ENCODE measurements around the gene KIF1A.
"Not testable (repeated sequence)": the region's sequence is repeated elsewhere in the genome, so short reads cannot be mapped to it uniquely, and the experiment has no call there.

The KIF1A gene

DNA sequence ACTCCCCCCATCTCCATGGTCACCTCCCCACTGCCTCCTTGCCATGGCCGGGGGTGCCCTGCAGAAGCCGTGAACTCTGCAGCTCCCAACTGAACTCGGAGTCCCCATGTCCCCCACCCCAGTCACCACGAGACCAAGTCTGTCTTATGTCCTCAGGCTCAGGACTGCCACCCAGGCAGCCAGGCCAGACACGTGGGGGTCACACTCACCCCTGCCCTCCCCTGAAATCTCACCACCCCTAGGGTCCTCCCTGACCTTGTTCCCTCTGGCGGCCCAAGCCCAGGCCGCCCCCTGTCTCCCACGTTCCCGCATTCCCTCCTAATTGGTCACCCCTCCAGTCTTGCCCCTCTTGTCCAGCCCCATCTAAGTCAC is 117.4 kb downstream of the KIF1A start:
- no peak for DNase-seq (ENCODE audit: low read depth)

DNA sequence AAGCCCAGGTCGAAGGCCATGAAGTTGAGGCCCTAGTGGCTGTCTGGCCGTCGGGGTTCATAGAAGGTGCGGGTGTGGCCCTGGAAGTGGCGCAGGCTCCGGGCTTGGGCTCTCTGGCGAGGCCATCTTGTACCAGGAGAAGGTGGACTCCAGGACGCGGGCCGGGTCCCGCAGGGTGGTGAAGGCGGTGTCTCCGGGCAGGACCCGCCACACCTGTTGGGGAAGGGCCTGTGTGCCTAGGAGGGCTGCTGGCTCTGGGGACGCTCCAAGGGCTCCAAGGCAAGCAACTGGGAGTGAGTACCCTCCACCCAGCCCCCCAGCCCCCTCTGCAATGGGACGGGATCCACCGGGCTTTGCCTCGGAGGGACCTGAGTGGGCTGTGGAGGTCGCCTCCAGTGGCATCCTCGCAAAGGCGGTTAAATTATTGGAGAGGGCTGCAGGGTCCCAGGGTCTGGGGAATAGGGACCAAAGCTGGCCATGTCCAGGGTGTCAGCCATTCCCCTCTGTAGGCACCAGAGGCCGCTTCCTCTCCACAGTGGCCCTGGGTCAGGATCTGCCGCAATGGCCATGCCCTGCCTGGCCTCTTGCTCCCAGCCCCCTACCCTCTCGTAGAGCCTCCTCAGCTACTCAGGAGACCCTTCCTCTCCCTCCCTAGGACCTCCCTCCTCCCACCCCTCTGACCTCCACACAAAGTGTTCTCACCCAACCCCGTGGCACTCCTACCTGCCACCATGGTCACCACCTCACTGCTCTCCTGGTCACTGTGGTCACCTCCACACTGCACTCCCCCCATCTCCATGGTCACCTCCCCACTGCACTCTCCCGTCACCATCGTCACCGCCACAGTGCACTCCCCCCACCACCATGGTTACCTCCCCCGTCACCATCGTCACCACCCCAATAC is 118.0 kb downstream of the KIF1A start:
- DNase-seq (ENCODE audit: low read depth): no peak

DNA sequence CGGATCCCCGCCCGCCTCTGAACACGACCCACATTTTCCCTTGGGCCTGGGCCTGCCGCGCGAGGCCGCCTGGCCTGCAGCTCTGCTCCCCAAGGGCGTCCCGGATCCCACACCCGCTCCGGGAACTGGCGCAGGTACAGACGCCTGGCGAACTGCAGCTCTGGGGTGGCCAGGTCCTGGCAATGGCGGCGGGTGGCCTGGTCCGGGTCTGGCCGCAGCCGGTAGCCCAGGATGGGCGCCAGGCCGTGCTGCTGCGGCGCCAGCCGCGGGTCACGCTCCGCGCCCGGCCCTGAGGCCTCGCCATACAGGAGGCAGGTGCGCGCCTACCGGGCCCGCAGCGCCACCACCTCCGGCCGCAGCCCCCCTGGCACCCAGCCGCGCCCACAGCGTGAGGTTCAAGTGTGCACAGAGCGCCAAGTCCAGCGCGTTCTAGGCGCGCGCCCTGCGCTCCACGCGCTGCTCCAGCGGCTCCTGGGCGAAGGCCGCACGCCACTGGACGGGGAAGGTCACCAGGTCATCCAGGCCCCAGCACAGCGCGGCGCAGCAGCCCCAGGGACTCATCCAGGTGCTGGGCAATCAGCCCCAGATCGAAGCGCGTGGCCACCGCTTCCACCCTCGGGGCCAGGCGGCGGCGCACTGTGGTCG is 118.8 kb downstream of the KIF1A start:
- no peak for DNase-seq (ENCODE audit: low read depth)

DNA sequence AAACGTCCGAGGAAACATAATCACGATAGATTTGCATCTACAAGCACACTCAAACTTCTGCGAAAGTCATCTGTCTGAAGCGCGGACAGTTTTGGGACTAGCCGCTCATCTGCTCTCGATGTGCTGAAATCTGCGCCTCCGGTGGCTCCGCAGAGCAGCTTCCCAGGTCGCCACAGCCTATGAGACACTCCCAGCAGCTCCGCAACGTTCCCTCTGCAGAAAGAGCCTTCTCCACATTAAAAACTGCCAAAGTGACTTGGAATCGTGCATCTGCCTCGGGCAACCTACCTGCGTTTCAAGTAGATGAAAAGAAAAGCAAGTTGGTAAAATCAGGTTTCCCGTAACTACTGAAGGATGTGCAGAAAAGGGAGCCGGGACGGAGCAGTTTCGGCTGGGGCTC is 119.4 kb downstream of the KIF1A start:
- DNase-seq (ENCODE audit: low read depth): not testable (repeated sequence)

DNA sequence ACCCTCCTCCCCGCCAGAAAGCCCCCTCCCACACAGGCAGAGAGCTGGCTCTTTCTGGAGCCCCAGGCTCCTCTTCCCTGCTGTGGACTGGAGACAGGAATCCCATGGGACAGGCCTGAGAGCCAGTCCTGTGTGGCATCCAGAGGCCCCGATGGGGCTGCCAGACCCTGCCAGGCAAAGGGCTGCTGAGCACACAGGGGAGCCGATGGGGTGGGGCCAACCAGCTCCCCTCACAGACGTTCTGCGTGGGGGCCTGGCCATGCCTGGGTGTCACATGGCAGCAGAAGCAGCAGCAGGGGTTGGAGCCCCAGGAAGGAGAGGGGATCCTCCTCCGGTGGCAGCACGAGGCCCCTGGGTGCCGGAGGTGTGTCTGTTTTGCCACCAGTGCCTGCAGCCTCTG is 120.2 kb downstream of the KIF1A start:
- DNase-seq (ENCODE audit: low read depth): not testable (repeated sequence)

DNA sequence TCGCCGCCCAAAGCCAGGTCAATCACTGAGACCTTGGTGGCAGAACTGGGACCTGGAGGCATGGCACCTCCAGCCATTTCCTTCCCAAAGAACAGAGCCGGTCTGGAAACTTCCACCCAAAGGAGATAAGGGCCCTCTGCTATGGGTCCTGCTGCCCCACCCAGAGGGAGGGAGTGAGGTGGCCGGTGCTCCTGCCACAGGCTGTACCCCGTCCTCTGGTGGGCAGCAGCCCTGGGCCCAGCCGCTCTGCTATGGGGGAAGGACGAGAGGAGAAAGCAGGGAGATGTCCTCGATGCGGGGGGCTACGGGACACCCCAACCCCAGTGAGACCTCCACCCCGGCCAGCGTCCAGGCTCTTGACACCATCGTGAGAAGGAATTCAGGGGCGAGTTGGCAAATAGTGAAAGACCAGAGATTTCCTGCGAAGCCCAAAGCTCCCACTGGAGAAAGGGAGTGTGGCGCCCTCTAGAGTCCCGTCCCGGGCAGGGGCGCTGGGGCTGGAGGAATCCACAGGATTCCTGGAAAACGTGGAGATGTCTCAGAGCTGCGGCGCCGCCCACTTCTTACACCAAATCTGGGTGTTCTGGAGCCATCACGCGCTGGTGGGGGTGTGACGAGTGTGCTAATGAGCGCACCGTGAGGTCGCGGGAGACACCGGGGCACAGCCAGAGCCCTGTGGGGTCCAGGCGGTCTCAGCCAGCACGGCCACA is 121.0 kb downstream of the KIF1A start:
- DNase-seq (ENCODE audit: low read depth): not testable (repeated sequence)

DNA sequence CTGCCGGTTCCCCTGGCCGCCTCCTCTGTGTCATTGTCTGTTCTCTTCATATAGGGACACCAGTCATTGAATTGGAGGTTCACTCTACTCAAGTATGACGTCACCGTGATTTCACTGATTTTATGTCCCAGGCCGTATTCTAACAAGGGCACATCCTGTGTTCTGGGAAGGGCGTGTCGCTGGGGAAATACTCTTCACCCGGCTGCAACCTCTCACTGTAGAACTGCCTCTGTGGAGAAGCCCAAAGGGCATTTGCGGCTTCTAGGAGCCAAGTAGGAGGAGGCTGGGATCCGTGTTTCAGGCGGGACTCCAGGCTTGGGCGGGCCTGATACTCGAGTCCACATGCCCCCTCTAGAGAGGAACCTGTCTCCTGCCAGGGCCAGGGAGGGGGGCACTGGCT is 123.5 kb downstream of the KIF1A start:
- not testable (repeated sequence) for DNase-seq (ENCODE audit: low read depth)

DNA sequence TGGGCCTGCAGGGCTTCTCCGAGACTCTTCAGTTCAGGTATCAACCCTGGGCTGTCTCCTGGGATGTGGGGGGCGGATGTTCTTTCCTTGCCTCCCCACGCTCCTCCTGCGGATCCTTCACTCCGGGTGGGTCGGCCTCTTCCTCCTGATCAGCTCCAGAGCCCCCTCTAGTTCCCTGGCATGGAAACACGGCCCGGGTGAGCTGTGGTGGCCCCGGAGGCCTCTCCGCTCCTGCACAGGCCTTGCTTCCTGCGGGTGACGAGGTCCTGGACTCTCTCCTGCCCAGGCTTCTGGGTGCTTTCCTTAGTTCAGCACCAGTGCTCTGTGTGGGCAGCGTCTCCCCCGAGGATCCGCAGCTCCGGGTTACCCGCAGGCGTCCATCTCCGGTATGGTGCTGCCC is 124.4 kb downstream of the KIF1A start:
- not testable (repeated sequence) for DNase-seq (ENCODE audit: low read depth)

DNA sequence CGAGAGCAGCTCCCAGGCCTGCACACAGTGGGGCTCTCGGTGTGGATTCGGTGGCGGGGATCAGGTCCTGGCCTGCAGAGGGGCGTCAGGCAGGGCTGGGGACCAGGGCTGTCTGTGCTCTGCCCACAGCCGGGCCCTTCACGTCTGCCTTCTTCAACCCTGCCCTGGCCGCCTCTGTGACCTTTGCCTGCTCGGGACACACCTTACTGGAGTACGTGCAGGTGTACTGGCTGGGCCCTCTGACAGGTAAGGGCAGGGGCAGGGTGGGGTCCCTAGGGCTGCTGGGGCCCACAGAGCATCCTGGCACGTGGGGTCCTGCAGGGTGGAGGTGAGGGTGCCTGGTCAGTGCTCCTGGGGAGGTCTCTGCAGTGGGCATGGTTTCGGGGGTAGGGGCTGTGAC is 125.7 kb downstream of the KIF1A start:
- not testable (repeated sequence) for DNase-seq (ENCODE audit: low read depth)

DNA sequence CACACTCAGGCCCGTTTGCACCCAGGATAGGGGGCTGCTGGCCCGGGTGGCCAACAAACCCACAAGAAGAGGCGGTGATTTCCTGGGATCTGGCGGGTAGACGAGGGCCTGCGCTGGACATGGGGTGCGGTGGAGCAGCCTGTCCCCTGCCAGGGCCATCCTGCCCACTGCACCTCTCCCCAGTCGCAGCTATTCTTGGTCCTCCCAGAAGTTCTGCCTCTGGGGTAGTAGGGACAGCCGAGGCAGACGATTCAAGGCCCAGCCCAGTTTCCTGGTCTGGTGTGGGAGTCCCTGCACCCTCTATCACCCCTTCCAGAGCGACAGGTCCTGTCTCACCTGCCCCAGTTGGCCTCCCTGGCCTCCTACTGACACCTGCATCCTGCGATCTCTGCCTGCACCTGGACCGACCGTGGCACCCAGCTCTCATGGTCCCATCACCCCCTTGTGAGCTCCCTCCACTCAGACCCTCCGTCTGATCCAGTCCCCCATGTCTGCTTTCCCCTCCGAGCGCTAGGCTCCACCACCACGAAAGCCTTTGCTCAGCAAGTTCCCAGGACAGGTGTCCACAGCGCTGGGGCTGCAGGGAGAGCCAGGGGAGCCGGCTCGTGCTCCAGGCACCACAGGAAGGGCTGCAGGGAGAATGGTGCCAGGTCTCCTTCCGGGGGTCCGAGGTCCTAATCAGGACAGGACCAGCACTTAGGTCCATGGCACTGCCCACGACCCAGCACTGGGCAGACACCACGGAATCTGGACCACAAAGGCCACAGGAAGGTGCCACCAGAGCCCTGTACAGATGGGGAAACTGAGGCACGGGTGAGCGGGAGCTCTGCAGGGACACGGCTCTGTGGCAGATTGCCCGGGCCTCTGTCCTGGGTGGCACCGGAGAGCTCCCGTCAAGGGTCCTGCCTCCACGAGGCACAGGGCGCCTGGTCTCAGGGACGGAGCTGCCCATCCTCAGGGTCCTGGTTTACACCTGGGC is 127.1 kb downstream of the KIF1A start:
- not testable (repeated sequence) for DNase-seq (ENCODE audit: low read depth)

DNA sequence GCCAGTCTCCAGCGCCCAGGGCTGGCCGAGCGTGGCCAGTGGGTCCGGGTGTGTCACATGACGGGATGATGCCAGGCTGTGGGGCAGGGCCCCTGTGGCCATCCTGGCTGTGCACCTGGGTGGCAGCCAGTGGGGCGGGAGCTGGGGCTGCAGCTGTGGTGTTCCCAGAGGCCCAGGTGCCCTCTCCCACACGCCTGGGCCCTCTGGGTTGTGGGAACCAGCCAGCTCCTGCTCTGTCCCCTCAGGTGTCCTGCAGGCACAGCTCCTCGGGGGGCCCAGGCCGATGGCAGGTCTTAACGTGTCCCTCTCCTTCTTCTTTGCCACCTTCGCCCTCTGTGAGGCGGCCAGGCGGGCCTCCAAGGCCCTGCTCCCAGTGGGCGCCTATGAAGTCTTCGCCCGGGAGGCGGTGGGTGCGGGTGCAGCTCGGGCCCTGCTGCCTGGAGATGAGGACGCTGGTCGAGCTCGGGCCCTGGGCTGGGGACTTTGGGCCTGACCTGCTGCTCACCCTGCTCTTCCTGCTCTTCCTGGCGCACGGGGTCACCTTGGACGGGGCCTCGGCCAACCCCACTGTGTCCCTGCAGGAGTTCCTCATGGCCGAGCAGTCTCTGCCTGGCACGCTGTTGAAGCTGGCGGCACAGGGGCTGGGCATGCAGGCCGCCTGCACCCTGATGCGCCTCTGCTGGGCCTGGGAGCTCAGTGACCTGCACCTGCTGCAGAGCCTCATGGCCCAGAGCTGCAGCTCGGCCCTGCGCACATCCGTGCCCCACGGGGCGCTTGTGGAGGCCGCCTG is 128.2 kb downstream of the KIF1A start, which contains the start of gene AQP12A:
AQP12A (plus strand) TSS at position 236 of the 790 bp plus-strand sequence; CDS start at position 284, 48 bp downstream.
- DNase-seq (ENCODE audit: low read depth): not testable (repeated sequence)

DNA sequence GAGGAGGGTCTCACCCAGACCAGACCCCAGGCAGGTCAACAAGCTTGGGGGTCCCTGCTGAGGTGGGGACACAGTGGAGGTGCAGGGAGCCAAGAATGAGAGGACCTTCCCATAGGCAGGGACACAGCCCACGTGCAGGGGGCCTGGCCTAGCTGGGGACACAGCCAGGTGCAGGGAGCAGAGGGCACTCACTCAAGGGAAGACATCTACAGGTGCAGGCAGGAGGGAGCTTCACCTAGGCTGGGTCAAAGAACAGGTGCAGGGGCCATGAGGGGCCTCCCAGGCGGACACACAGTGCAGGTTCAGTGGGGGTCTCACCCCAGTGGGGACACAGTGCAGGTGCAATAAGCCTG is 129.0 kb downstream of the KIF1A start:
- not testable (repeated sequence) for DNase-seq (ENCODE audit: low read depth)

DNA sequence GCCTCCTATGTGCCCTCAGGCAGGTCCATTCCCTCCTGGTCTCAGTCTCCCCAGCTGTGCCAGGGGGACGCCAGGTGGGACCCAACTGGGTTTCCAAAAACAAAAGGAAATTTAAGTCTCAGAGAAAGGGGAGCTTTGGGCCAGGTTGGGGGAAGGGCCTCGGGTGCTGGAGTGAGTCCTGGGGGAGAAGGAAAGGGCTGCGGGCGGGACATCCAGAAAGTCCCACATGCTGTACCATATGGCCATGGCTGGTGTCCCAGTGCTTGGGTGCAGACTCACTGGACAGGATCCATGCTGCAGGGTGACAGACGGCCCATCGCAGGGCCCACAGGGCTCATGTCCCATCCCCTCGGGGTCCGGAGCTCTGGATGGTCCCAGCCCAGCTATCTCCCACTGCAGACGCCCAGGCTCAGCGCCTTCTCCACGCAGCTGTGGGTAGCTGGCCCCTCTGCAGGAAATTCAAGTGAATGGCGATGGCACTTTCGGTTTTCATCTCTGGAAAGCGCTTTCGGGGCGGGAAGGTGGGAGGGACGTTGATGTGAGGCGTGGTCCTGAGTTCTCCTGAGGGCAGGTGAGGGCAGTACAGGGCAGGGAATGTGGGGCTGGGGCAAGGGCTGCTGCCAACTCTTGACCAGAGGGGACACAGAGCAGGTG is 129.5 kb downstream of the KIF1A start:
- DNase-seq (ENCODE audit: low read depth): not testable (repeated sequence)

DNA sequence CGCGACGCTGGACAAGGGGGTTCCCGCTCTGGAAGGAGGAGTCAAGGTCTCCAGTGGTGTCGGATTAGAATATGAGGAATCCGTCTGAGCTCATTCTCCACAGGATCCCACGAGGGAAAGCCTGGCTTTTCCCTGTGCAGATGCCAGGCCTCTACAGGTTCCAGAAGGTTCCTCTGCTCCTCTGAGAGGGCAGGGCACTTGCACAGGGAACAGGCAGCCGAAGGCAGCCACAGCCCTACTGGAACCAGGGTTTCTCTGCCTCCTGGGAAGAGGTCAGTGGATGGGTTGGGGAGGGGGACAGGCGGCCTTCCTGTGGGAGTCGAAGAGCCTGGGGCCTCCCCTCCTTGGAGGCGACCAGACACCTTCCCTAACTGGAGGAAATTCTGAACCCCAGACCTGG is 130.0 kb downstream of the KIF1A start:
- no peak for DNase-seq (ENCODE audit: low read depth)

DNA sequence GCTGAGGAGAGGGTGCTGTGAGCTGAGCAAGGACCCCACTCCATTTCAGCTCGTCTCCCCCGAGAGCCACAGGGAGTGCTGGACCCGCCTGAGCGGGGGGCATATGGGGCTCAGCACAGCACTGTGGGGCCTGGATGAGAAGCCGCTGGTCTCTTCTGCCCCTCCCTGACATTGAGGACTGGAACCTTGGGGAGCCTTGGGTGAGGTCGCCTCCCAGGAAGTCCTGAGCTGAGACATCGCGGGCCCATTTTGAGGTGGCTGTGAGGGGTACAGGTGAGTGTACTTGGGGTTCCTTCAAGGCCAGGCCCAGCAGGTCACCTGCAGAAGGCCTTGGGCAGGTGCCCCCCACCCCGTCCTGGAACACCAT is 131.5 kb downstream of the KIF1A start:
- no peak for DNase-seq (ENCODE audit: low read depth)

DNA sequence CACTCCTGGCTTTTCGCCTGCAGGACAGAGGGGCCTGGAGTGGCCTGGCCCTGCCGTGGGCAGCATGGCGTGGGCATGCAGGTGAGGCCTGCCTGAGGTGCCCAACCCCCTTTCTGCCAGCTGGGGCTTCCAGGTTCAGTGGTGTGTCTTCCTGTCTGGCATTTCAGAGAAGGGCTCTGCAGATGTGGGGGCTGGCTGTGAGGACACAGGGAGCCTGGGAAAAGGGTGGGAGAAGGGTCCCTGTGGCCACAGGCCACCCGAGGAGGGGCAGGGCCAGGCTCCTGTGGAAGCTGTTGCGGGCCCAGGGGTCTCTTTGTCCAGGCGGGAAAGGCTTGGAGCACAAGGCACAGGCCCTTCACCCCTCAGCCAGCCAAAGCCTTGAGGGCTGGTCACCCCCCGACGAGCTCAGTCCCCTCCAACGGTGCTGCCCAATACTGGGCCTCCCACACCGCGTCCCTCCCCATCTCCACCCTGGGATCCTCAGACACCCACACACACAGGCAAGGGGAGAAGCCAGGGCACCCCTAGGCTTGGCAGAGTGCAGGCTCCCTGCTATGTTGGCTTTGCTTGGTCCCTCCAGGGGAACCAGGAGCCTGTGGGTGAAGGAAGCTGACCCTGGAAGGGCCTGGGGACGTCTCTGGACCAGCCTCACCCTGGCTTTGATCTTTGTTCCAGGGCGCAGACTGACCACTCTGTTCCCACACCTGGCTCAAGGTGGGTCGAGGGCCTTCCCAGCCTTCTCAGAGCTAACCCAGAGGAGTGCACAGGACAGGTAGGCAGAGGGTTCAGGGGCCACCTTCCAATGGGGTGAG is 132.1 kb downstream of the KIF1A start:
- DNase-seq (ENCODE audit: low read depth): no peak

DNA sequence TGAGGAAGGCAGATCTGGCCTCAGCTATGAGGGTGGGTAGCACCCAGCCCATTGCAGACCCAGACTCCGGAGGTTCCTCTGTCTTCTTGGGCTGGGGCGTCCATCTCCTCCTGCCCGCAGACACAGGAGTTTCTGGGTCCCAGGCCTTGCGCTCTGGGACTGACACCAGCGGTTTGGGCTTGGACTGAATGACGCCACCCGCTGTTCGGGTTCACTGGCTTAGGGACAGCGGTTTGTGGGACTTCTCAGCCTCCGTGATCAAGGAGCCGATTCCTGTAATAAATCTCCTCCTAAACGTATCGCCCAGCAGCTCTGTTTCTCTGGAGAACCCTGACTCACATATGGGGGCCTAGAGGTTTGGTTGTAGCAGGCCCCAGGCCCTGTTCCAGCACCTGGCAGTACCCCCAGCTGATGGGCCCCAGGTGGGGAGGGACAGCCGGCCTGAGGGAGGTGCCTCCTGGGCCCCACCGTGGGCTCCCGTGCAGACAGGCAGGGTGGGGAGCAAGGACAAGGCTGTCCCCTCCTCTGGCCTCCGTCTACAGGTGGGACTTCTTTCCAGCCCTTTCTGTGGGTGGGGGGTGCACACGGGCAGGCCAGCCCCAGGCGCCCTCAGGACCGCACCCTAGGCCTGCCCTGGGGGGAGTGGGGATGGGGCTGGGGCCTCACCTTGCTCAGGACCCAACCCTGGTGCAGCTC is 132.8 kb downstream of the KIF1A start:
- DNase-seq (ENCODE audit: low read depth): no peak

DNA sequence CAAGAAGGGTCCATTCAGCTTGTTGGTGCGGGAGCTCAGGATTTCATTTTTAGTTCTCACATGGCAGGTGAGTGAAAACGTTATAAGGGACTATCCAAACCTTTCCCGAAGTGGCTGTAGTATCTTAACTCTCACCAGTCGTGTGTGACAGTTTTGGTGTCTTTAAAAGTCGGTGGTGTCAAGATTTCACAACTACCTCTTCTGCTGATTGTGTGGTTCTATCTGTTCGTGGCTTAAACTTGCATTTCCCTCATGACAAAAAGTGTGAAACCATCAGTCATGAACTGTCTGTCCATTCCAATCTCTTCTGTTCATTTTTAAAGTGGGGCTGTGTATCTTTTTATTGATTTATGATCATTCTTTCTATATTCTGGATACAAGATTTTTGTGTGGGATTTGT is 133.6 kb downstream of the KIF1A start:
- DNase-seq (ENCODE audit: low read depth): no peak
